ENCODE measurements around the gene ARAF.
"Not testable (repeated sequence)": the region's sequence is repeated elsewhere in the genome, so short reads cannot be mapped to it uniquely, and the experiment has no call there.

The ARAF gene

DNA sequence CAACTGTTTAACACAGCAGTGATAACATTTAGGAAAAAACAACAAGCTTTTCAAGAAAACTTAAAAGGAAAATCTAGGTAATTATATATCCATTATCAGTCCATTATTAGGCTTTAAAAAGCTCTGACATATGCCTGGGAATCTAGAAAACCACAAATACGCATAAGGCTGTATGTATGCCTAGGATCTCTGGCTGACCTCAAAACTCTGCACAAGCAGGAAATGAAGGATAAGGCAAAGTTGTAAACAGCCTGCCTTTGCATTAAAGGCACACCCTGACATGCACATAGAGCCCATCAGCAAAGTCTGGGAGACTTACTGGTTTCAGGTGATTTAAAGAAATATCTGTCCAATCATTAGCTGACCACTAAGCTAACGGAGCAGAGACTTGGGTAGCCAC, 35.3 kb downstream of the ARAF start:
- no peak overlapping the region for H3K4me3 ChIP-seq (ENCODE audit: low read depth, low read length)
- DNase-seq (ENCODE audit: low read depth): peak; percentile 83
- TF ChIP-seq, protein P1, sequence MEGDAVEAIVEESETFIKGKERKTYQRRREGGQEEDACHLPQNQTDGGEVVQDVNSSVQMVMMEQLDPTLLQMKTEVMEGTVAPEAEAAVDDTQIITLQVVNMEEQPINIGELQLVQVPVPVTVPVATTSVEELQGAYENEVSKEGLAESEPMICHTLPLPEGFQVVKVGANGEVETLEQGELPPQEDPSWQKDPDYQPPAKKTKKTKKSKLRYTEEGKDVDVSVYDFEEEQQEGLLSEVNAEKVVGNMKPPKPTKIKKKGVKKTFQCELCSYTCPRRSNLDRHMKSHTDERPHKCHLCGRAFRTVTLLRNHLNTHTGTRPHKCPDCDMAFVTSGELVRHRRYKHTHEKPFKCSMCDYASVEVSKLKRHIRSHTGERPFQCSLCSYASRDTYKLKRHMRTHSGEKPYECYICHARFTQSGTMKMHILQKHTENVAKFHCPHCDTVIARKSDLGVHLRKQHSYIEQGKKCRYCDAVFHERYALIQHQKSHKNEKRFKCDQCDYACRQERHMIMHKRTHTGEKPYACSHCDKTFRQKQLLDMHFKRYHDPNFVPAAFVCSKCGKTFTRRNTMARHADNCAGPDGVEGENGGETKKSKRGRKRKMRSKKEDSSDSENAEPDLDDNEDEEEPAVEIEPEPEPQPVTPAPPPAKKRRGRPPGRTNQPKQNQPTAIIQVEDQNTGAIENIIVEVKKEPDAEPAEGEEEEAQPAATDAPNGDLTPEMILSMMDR (conservative IDR thresholded peaks at IDR 0.05; ENCODE audit: low read depth, low read length): no peak

DNA sequence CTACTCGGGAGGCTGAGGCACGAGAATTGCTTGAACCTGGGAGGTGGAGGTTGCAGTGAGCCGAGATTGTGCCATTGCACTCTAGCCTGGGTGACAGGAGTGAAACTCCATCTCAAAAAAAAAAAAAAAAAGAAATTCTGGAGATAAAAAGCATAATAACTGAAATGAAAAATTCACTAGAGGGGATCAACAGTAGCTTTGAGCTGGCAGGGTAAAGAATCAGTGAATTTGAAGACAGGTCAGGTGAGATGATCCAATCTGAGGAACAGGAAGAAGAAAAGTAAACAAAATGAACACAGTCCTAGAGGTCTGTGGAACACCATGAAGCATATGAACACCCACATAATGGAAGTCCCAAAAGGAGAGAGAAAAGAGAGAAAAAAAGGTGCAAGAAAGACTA, 36.2 kb downstream of the ARAF start:
- TF ChIP-seq, protein P1 (conservative IDR thresholded peaks at IDR 0.05; ENCODE audit: low read depth, low read length): no peak
- DNase-seq (ENCODE audit: low read depth): no peak
- H3K4me3 ChIP-seq (ENCODE audit: low read depth, low read length): no peak overlapping the region

DNA sequence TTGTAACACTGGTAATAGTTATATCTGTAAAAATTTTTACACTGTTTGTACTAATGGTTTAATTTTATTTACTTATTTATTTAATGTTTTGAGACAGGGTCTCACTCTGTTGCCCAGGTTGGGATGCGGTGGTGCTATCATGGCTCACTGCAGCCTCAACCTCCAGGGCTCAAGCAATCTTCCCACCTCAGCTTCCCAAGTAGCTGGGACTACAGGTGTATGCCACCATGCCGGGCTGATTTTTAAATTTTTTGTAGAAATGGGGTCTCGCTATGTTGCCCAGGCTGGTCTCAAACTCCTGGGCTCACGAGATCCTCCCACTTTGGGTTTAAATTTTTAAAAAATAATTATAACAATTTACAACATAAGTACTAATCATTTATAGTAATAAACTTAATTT, 42.1 kb downstream of the ARAF start:
- DNase-seq (ENCODE audit: low read depth); H3K4me3 ChIP-seq (ENCODE audit: low read depth, low read length): not testable (repeated sequence)

DNA sequence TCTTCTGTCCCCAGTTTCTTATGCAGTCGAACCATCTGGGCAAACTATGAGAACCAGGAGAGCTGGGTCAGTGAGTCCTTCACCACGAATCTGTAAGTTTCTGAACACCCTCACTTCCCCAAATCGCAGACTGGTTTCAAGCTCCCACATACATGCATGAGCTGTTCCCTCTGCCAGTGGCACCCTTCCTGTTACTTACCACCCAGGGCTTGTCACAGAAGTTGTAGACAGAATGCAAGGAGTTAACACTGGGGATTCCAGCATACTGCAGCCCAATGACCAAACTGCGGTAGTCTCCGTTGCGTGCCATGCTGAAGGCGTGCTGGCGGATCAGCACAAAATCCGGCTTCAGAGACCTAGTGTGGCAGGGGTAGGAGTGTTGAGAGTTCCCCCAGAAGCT, 44.0 kb downstream of the ARAF start:
- no peak for DNase-seq (ENCODE audit: low read depth)
- TF ChIP-seq, protein P1 (conservative IDR thresholded peaks at IDR 0.05; ENCODE audit: low read depth, low read length): no peak
- H3K4me3 ChIP-seq (ENCODE audit: low read depth, low read length): no peak overlapping the region

DNA sequence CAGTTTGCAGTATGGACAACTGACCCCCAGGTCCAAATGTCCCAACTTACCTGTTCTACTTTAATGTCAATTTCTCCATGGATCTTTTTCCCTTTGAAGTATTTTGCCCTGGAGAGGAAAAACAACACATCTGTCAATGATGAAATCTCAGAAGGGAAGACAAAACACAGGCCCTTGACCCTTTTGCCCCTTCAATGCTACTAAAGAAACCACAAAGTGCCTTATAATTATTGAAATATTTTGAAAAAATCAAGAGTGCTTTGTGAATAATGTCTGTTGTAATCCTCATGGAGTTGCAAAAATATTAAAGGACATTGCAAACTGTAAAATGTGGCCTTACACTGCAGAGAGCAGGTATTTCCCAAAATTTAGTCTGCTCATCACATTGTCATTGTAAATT, 46.1 kb downstream of the ARAF start:
- no peak overlapping the region for H3K4me3 ChIP-seq (ENCODE audit: low read depth, low read length)
- DNase-seq (ENCODE audit: low read depth): peak; percentile 60
- TF ChIP-seq, protein P1 (conservative IDR thresholded peaks at IDR 0.05; ENCODE audit: low read depth, low read length): no peak

DNA sequence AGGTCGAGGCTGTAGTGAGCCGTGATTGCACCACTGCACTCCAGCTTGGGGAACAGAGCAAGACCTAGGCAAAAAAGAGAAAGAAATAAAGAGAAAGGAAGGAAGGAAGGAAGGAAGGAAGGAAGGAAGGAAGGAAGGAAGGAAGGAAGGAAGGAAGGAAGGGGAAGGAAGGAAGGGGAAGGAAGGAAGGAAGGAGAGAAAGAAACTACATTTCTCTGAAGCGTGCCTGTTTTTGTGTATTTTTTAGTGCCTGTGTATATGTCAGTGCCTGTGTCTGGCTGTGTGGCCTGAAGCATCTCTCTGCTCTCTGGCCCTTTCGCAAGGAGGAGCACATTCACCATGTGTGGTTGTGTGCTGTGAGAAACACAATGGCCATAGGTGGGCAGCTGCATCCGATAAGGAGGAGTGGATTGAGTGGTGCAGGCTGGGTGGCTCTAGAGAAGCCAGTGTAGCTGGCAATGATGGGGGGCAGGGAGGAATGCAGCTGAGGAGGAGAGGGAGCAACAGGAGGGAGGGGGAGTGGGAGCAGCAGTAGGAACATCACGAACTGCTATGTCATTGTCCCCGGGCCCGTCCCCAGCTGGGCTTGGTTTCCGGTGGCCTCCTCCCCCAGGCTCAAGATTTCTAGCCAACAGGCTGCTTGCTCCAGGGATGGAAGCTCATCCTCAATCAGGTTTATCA, 47.3 kb downstream of the ARAF start:
- TF ChIP-seq, protein P1 (conservative IDR thresholded peaks at IDR 0.05; ENCODE audit: low read depth, low read length): no peak
- no peak for DNase-seq (ENCODE audit: low read depth)

DNA sequence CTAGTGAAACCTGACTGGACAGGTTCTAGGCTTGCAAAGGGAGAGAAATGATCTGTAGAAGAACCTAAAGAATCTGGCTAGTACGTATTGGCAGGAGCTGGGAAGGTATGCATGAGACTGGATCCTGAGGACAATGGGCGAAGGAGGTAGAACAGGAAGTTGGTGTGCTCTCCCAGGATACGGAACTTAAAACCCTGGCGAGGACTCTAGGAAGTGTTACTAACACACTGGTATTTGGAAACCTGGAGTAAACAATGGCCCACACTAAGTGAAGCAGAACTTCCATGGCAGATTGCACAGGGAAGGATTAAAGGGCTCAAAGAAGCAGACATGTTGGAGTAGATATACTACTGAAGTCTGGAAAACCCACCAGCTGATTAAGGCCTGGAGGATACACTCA, 49.5 kb downstream of the ARAF start:
- no peak overlapping the region for H3K4me3 ChIP-seq (ENCODE audit: low read depth, low read length)
- TF ChIP-seq, protein P1 (conservative IDR thresholded peaks at IDR 0.05; ENCODE audit: low read depth, low read length): no peak
- no peak for DNase-seq (ENCODE audit: low read depth)

More for the DNA sequence above, 47.3 kb downstream of the ARAF start:
- H3K4me3 ChIP-seq (ENCODE audit: low read depth, low read length): no peak overlapping the region

Data from choroid plexus epithelial cell (primary cell).